Keratinocyte (primary cell): ENCODE measurements around the gene TJP3. TPM values are rescaled to one million over a fixed set of nuclear protein-coding genes. Genes with fewer than 3 reads are reported as not detected.

Experiments
- DNase-seq: peaks from one replicate; pipeline ENCODE4 v3.0.0-alpha.2; 2011; ENCODE audit warnings: low read depth, missing footprints, low spot score
- FAIRE-seq: peaks from 2 replicates; lab custom pipeline; 2011; peaks lifted over from hg19 to GRCh38; lab: Jason Lieb, UNC
- H2AFZ ChIP-seq: 2 replicates; pipeline ENCODE4 v1.6.0; 2012; ENCODE audit warnings: low read length, control low read depth, inconsistent platforms; ENCODE audit not compliant: control insufficient read depth
- H3K27ac ChIP-seq: 2 replicates; pipeline ENCODE4 v1.5.1; 2011; ENCODE audit warnings: low read length; ENCODE audit not compliant: control insufficient read depth, insufficient read depth
- H3K27me3 ChIP-seq: 3 replicates; pipeline ENCODE4 v1.6.0; 2011; ENCODE audit warnings: low read length; ENCODE audit not compliant: control insufficient read depth, insufficient read depth; ENCODE audit errors: extremely low read depth
- H3K36me3 ChIP-seq, 2 experiments: 2 replicates in 1 of 2; 3 replicates in 1 of 2; pipeline ENCODE4 v1.5.1; 2011; ENCODE audit warnings: low read length in 2 of 2, mild to moderate bottlenecking in 1 of 2; ENCODE audit not compliant: control insufficient read depth in 2 of 2, insufficient read depth in 2 of 2; ENCODE audit errors: extremely low read depth in 1 of 2
- H3K4me1 ChIP-seq: 3 replicates; pipeline ENCODE4 v1.5.1; 2011; ENCODE audit warnings: low read length; ENCODE audit not compliant: control insufficient read depth, insufficient read depth; ENCODE audit errors: extremely low read depth
- H3K4me2 ChIP-seq: 3 replicates; pipeline ENCODE4 v1.6.0; 2011; ENCODE audit warnings: low read depth, low read length; ENCODE audit not compliant: control insufficient read depth, insufficient read depth; ENCODE audit errors: extremely low read depth
- H3K4me3 ChIP-seq, 3 experiments: fragments of 200-600 bp in 1 of 3; sonication (generic) in 1 of 3; 2 replicates in 2 of 3; 3 replicates in 1 of 3; pipeline ENCODE4 v1.5.1; 2011 to 2016; ENCODE audit warnings: low read length in 3 of 3, mild to moderate bottlenecking in 3 of 3, control low read depth in 2 of 3, inconsistent platforms in 1 of 3, low read depth in 1 of 3, mixed read lengths in 1 of 3, mixed run types in 1 of 3, moderate library complexity in 1 of 3; ENCODE audit not compliant: control insufficient read depth in 2 of 3, insufficient read depth in 2 of 3; ENCODE audit errors: extremely low read depth in 1 of 3
- H3K79me2 ChIP-seq: 2 replicates; pipeline ENCODE4 v1.6.0; 2012; ENCODE audit warnings: low read length; ENCODE audit not compliant: control insufficient read depth, insufficient read depth
- H3K9ac ChIP-seq: 3 replicates; pipeline ENCODE4 v1.6.0; 2011; ENCODE audit warnings: low read length; ENCODE audit not compliant: control insufficient read depth, insufficient read depth; ENCODE audit errors: extremely low read depth
- H3K9me1 ChIP-seq: 3 replicates; pipeline ENCODE4 v1.6.0; 2011; ENCODE audit warnings: low read length; ENCODE audit not compliant: control insufficient read depth, insufficient read depth; ENCODE audit errors: extremely low read depth
- H3K9me3 ChIP-seq: 2 replicates; pipeline ENCODE4 v1.5.1; 2012; ENCODE audit warnings: low read depth, low read length; ENCODE audit not compliant: control insufficient read depth
- H4K20me1 ChIP-seq: 3 replicates; pipeline ENCODE4 v1.6.0; 2011; ENCODE audit warnings: low read length; ENCODE audit not compliant: control insufficient read depth, insufficient read depth; ENCODE audit errors: extremely low read depth
- EZH2 ChIP-seq: IDR thresholded peaks from one replicate; pipeline ENCODE4 v1.6.1; 2012; ENCODE audit warnings: inconsistent platforms, mild to moderate bottlenecking, low read length, moderate library complexity
- dilution Hi-C: fragments of 300-500 bp; cut with MboI; formaldehyde crosslinking; loops from one replicate; pipeline ENCODE4 v1.7.0; 2020; ENCODE audit warnings: low sequenced_read_pairs; ENCODE audit not compliant: extremely low pct_ligation_motif_present
- polyA plus RNA-seq, 5 experiments: library from polyadenylated mRNA; depleted of rRNA in 3 of 5; stranded (reverse) in 3 of 5; stranded (forward) in 1 of 5; unstranded in 1 of 5; fragments of >200 nt; gene quantifications; 1 replicate in 1 of 5; 2 replicates in 3 of 5; 3 replicates in 1 of 5; pipeline versions ENCODE4 v1.2.1 to v1.2.3, GENCODE V29; 2011 to 2012; ENCODE audit warnings: missing spikeins in 2 of 5, low read depth in 1 of 5, low replicate concordance in 1 of 5
- TF ChIP-seq, protein P1 (sequence below), 3 experiments: IDR thresholded peaks in 1 of 3; conservative IDR thresholded peaks in 1 of 3; optimal IDR thresholded peaks in 1 of 3; 2 replicates in 2 of 3; 3 replicates in 1 of 3; pipeline versions ENCODE3 to v1.5.1; 2011; ENCODE audit warnings: low read length in 3 of 3, mild to moderate bottlenecking in 3 of 3, moderate library complexity in 2 of 3, control low read depth in 1 of 3, inconsistent platforms in 1 of 3; ENCODE audit not compliant: insufficient read depth in 2 of 3; ENCODE audit errors: extremely low read depth in 1 of 3

The TJP3 gene
- polyA plus RNA-seq, 1 donor (not counting 4 experiments of a cell fraction or from before 2014, with no cell fraction given) = 0.08 TPM

DNA sequence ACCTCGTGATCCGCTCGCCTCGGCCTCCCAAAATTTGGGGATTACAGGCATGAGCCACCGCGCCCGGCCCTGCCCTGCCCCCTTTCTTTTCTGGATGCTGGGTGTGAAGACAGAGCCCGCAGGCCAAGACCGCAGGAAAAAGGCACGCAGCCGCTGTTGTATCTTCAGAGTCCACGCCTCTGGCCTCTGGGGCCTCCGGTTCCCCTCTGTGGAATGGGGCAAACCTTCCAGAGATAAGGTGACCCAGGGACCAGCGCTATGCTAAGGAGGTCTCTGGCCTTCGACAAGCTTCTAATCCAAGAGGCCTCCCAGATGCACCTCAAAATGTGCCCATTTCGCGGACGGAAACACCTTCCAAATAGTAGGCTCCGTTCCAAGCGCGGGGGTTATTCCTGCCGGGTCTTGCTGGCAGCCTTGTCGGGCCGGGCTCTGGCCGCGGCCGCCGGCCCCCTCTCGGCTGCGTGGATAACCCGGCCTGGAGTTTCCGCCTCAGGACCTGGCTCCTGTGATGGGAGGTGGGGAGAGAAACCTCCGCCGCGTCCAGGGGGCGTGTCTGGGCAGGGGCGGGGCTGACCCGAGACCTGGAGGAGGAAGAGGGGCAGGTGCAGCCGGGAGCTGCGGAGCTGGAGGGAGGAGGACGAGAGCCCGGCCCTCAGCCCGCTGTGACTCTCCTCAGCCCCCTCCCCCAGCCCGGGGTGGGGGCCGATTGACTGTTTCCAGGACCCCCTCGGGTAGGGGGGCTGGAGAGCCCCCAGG is 13.1 kb downstream of the TJP3 start:
- Histone ChIP-seq H3K4me2 (no peak overlapping the region), H3K9ac (no peak overlapping the region), H3K9me3 (no peaks in the 10 kb centered on the region), H3K9me1 (no peaks in the 10 kb centered on the region), H3K4me3 (no peak overlapping the region), H2AFZ (no peak overlapping the region), H3K27ac (no peak overlapping the region), H3K79me2 (no peaks in the 10 kb centered on the region), H3K36me3 (no peaks in the 10 kb centered on the region), H3K4me1 (no peaks in the 10 kb centered on the region), H3K27me3 (peaks cover 41% of the 10 kb centered on the region), H4K20me1 (no peaks in the 10 kb centered on the region)
- no peak for DNase-seq
- FAIRE-seq = no peak
- no peak for TF ChIP-seq EZH2
- TF ChIP-seq, protein P1, sequence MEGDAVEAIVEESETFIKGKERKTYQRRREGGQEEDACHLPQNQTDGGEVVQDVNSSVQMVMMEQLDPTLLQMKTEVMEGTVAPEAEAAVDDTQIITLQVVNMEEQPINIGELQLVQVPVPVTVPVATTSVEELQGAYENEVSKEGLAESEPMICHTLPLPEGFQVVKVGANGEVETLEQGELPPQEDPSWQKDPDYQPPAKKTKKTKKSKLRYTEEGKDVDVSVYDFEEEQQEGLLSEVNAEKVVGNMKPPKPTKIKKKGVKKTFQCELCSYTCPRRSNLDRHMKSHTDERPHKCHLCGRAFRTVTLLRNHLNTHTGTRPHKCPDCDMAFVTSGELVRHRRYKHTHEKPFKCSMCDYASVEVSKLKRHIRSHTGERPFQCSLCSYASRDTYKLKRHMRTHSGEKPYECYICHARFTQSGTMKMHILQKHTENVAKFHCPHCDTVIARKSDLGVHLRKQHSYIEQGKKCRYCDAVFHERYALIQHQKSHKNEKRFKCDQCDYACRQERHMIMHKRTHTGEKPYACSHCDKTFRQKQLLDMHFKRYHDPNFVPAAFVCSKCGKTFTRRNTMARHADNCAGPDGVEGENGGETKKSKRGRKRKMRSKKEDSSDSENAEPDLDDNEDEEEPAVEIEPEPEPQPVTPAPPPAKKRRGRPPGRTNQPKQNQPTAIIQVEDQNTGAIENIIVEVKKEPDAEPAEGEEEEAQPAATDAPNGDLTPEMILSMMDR (optimal IDR thresholded peaks at IDR 0.05 in 1 of 3, IDR thresholded peaks at IDR 0.05 in 1 of 3, conservative IDR thresholded peaks at IDR 0.05 in 1 of 3; ENCODE audit: extremely low read depth in 1 of 3, insufficient read depth in 2 of 3, low read length in 3 of 3) = no peak
- dilution Hi-C loops = no loop called here

DNA sequence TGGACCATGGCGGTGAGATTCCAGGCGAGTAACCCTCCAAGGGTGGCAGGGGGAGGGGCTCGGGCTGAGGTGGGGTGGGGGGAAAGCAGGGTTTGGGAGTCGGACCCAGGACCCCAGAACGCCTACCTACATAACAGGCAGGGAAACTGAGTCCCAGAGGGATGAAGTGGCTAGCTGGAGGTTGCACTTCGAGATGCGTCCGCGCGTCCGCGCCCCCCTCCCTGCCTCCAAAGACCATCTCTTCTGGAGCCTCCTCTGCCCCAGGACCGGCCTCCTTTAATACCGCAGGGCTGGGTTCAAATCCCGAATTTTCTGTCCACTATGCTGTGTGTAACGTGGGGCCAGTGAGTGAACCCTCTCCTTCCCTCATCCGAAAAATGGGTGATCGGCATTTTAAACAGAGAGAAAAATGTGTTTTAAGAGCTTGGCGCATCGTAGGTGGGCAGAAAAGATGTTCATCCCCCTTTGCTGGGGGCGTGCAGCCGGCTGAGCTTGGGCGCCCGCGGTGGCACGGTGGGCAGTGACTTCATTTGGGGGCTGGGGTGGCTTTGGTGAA is 13.8 kb downstream of the TJP3 start:
- Histone ChIP-seq H4K20me1 (no peaks in the 10 kb centered on the region), H3K36me3 (no peaks in the 10 kb centered on the region), H3K9me1 (no peaks in the 10 kb centered on the region), H3K9ac (no peak overlapping the region), H3K4me2 (no peak overlapping the region), H3K27ac (no peak overlapping the region), H3K4me1 (no peaks in the 10 kb centered on the region), H2AFZ (no peak overlapping the region), H3K9me3 (no peaks in the 10 kb centered on the region), H3K27me3 (peaks cover 41% of the 10 kb centered on the region), H3K4me3 (no peak overlapping the region), H3K79me2 (no peaks in the 10 kb centered on the region)
- DNase-seq = no peak
- dilution Hi-C loops = no loop called here
- no peak for FAIRE-seq
- TF ChIP-seq, protein P1 (optimal IDR thresholded peaks at IDR 0.05 in 1 of 3, IDR thresholded peaks at IDR 0.05 in 1 of 3, conservative IDR thresholded peaks at IDR 0.05 in 1 of 3; ENCODE audit: extremely low read depth in 1 of 3, insufficient read depth in 2 of 3, low read length in 3 of 3) = no peak
- TF ChIP-seq EZH2 = peak; percentile 90
